Smooth muscle cell (in vitro differentiated cells): ENCODE measurements around the gene DGCR8. TPM values are rescaled to one million over a fixed set of nuclear protein-coding genes. Genes with fewer than 3 reads are reported as not detected.

Experiments
- DNase-seq: peaks from one replicate; lab custom pipeline; 2025; ENCODE audit not compliant: unreplicated experiment; lab: John Stamatoyannopoulos, UW
- H2AFZ ChIP-seq: fragments of 200-600 bp; sonication (generic); 2 replicates; pipeline ENCODE4 v1.6.0; 2016; ENCODE audit warnings: antibody characterized with exemption, low read depth, mild to moderate bottlenecking
- H3F3A ChIP-seq: fragments of 200-600 bp; sonication (generic); 2 replicates; pipeline ENCODE4 v1.6.0; 2017; ENCODE audit warnings: antibody characterized with exemption, low read depth
- H3K27ac ChIP-seq: fragments of 200-600 bp; sonication (generic); 2 replicates; pipeline ENCODE4 v1.5.1; 2016; ENCODE audit warnings: low read depth, mild to moderate bottlenecking
- H3K27me3 ChIP-seq: fragments of 200-600 bp; sonication (generic); 2 replicates; pipeline ENCODE4 v1.6.1; 2016; ENCODE audit warnings: low read depth, mild to moderate bottlenecking
- H3K36me3 ChIP-seq: fragments of 200-600 bp; sonication (generic); 2 replicates; pipeline ENCODE4 v1.5.1; 2016; ENCODE audit warnings: low read depth
- H3K4me1 ChIP-seq: fragments of 200-600 bp; sonication (generic); 2 replicates; pipeline ENCODE4 v1.5.1; 2016; ENCODE audit warnings: low read depth
- H3K4me2 ChIP-seq: fragments of 200-600 bp; sonication (generic); 2 replicates; pipeline ENCODE4 v1.6.0; 2016; ENCODE audit warnings: mild to moderate bottlenecking
- H3K4me3 ChIP-seq: fragments of 200-600 bp; sonication (generic); 2 replicates; pipeline ENCODE4 v1.5.1; 2016; ENCODE audit warnings: mild to moderate bottlenecking
- H3K79me2 ChIP-seq: fragments of 200-600 bp; sonication (generic); 2 replicates; pipeline ENCODE4 v1.6.0; 2016; ENCODE audit warnings: low read depth, mild to moderate bottlenecking
- H3K9ac ChIP-seq: fragments of 200-600 bp; sonication (generic); 2 replicates; pipeline ENCODE4 v1.6.0; 2016; ENCODE audit warnings: low read depth
- H3K9me3 ChIP-seq: fragments of 200-600 bp; sonication (generic); replicated peaks from 2 replicates; pipeline ENCODE4 v1.5.1; 2016; ENCODE audit warnings: low read depth
- H4K20me1 ChIP-seq: fragments of 200-600 bp; sonication (generic); 2 replicates; pipeline ENCODE4 v1.6.0; 2016; ENCODE audit warnings: low read depth
- WGBS: methylation state at CpG from one replicate; pipeline ENCODE4 v1.1.7; 2016; ENCODE audit warnings: low lambda C conversion rate; 5-methylcytosine and 5-hydroxymethylcytosine counted together
- polyA plus RNA-seq: library from polyadenylated mRNA; unstranded; fragments of >200 nt; fragmentation: Nextera tagmentation; extraction: Ambion mirVana; gene quantifications from 2 replicates; pipeline ENCODE4 v1.2.1, GENCODE V29; 2016
- total RNA-seq: library from RNA; depleted of rRNA; stranded (reverse); fragments of >200 nt; gene quantifications from 2 replicates; pipeline ENCODE4 v1.2.3, GENCODE V29; 2014
- TF ChIP-seq, protein P1 (sequence below): fragments of 200-600 bp; sonication (generic); IDR thresholded peaks from 2 replicates; pipeline ENCODE4 v1.5.1; 2017; ENCODE audit warnings: borderline replicate concordance, mild to moderate bottlenecking, antibody characterized with exemption; ENCODE audit not compliant: insufficient read depth, poor library complexity, severe bottlenecking

The DGCR8 gene
- total and polyA plus RNA-seq, 2 experiments from 2014 or later: 6.5 to 9.7 TPM

DNA sequence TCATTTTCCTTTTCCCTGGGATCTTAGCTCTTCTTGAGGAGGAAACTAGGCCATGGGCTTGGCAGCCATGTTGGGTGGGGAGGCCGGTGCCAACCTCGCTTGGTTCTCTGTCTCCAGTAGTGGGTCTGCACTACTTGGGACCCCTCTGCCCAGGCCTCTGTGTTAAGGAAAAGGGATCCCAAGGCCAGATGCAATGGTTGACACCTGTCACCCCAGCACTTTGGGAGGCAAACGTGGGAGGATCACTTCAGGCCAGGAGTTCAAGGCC lies 49.6 kb downstream of the DGCR8 start:
- H3K4me2 ChIP-seq: no peak overlapping the region
- 96% methylated on average over 3 of the region's 3 CpGs for WGBS

DNA sequence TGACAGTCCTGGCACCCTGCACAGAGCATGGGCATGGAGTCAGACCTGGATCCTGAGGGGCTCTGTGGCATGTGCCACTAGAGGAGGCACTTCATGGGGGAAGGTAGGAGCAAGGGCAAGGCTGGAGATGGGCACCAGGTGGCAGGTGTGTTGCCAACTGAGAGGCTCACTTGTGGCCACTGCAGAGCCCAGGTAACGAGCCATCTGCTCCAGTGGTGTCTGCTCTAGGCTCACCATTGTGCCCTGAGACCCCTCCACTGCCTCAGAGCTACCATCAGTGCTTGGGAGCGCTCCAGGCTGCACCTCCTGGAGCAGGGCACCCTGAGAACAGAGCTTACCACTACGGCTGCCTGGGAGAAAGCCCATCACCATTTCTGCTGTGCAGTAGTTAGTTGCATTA lies 50.3 kb downstream of the DGCR8 start:
- peaks cover 33% of the 10 kb centered on the region for H4K20me1 ChIP-seq
- H3K9me3 ChIP-seq: no peaks in the 10 kb centered on the region
- H3K36me3 ChIP-seq: peaks cover 5% of the 10 kb centered on the region
- H3K27ac ChIP-seq: peak overlapping the region; percentile 57
- peaks cover 34% of the 10 kb centered on the region for H3K79me2 ChIP-seq
- no peak overlapping the region for H3K4me3 ChIP-seq
- TF ChIP-seq, protein P1, sequence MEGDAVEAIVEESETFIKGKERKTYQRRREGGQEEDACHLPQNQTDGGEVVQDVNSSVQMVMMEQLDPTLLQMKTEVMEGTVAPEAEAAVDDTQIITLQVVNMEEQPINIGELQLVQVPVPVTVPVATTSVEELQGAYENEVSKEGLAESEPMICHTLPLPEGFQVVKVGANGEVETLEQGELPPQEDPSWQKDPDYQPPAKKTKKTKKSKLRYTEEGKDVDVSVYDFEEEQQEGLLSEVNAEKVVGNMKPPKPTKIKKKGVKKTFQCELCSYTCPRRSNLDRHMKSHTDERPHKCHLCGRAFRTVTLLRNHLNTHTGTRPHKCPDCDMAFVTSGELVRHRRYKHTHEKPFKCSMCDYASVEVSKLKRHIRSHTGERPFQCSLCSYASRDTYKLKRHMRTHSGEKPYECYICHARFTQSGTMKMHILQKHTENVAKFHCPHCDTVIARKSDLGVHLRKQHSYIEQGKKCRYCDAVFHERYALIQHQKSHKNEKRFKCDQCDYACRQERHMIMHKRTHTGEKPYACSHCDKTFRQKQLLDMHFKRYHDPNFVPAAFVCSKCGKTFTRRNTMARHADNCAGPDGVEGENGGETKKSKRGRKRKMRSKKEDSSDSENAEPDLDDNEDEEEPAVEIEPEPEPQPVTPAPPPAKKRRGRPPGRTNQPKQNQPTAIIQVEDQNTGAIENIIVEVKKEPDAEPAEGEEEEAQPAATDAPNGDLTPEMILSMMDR: no peak
- H2AFZ ChIP-seq: no peak overlapping the region
- peaks cover 16% of the 10 kb centered on the region for H3F3A ChIP-seq
- H3K4me1 ChIP-seq: peaks cover 7% of the 10 kb centered on the region
- no peak overlapping the region for H3K9ac ChIP-seq
- H3K27me3 ChIP-seq: no peaks in the 10 kb centered on the region
- WGBS: 96% methylated on average over 3 of the region's 3 CpGs
- DNase-seq: no peak
- no peak overlapping the region for H3K4me2 ChIP-seq

More for the DNA sequence above, 49.6 kb downstream of the DGCR8 start:
- TF ChIP-seq, protein P1: no peak
- Histone ChIP-seq H3F3A (peaks cover 16% of the 10 kb centered on the region), H3K27ac (no peak overlapping the region), H3K9ac (no peak overlapping the region), H4K20me1 (peaks cover 30% of the 10 kb centered on the region), H3K4me3 (no peak overlapping the region), H3K4me1 (peaks cover 7% of the 10 kb centered on the region), H3K36me3 (peaks cover 5% of the 10 kb centered on the region), H2AFZ (no peak overlapping the region), H3K79me2 (peaks cover 28% of the 10 kb centered on the region), H3K27me3 (no peaks in the 10 kb centered on the region), H3K9me3 (no peaks in the 10 kb centered on the region)
- no peak for DNase-seq

DNA sequence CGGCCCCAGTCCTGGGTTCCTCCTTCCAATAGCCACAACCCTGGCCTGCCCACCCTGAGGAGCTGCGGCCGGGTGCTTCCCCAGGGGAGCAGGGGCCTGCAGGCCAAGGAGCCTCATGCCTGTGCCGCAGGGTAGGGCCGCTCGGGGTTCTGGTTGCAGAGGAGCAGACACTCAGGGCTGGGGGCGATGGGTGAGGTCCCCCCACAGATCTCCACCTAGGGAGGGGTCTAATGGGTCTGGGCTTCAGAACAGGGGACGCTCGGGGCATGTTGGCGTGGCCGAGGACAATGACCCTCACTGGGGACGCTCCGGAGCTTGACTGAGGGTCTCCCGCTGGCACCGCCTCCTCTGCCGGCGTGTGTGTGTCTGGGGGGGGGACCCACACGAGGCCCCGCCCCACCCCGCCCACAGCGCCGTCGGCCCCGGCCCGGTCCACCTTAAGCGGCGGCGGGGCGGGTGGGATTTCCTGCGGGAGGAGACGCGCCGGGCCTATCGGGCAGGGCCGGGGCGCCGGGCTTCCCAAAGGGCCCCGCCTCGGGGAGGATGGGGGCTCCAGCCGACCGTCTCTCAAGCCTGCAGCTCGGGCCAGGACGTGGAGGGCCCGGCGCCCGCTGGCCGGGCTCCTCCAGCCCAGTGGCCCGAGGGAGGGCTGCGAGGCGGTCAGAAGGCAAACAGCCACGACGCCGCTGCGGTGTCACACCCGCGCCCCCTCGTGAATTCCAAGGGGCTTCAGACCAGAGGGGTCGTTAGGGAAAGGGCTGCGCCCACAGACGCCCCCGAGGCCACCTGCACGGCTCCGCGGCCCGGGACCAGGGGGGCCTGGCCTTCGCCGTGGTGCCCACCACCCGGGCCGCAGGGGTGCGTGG lies 50.9 kb downstream of the DGCR8 start:
- H3K4me2 ChIP-seq: peak overlapping the region; percentile 93
- H3F3A ChIP-seq: peaks cover 16% of the 10 kb centered on the region
- peak overlapping the region; percentile 46 for H2AFZ ChIP-seq
- H3K9me3 ChIP-seq: no peaks in the 10 kb centered on the region
- peaks cover 7% of the 10 kb centered on the region for H3K4me1 ChIP-seq
- H3K79me2 ChIP-seq: peaks cover 40% of the 10 kb centered on the region
- H4K20me1 ChIP-seq: peaks cover 39% of the 10 kb centered on the region
- peak overlapping the region; percentile 73 for H3K4me3 ChIP-seq
- no peaks in the 10 kb centered on the region for H3K27me3 ChIP-seq
- peak overlapping the region; percentile 57 for H3K27ac ChIP-seq
- 16% methylated on average over 44 of the region's 70 CpGs for WGBS
- peaks cover 4% of the 10 kb centered on the region for H3K36me3 ChIP-seq
- TF ChIP-seq, protein P1: no peak
- peak overlapping the region; percentile 58 for H3K9ac ChIP-seq
- peak; percentile 45 for DNase-seq

DNA sequence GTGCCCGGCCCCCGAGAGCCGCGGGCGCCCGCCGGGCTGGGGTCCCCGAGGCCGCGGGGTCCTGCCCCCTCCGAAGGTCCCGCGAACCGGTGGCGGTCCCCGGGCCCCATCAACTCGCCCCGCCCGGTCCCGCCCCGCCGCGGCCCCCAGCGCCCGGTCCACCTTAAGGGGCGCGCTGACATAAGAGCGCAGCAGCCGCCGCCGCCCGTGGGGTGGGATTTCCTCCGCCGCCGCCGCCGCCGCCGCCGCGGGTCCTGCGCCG lies 51.5 kb downstream of the DGCR8 start, which contains the start of gene ZDHHC8:
Gene ZDHHC8 (plus strand): TSS at position 208 of the 262 bp plus-strand sequence. CDS start 144 bp downstream, outside the sequence.
- Histone ChIP-seq H3K4me1 (peaks cover 7% of the 10 kb centered on the region), H3K9ac (peak within 1 kb of the TSS; percentile 58), H3K27me3 (no peaks in the 10 kb centered on the region), H3K36me3 (no peaks in the 10 kb centered on the region), H3K9me3 (no peaks in the 10 kb centered on the region), H3F3A (peaks cover 16% of the 10 kb centered on the region), H3K79me2 (peaks cover 46% of the 10 kb centered on the region), H2AFZ (peak within 1 kb of the TSS; percentile 46), H3K4me3 (peak within 1 kb of the TSS; percentile 73), H3K4me2 (peak within 1 kb of the TSS; percentile 97), H3K27ac (peak within 1 kb of the TSS; percentile 57), H4K20me1 (peaks cover 45% of the 10 kb centered on the region)
- TF ChIP-seq, protein P1: no peak
- no peak for DNase-seq
- WGBS: 0% methylated on average over 10 of the region's 43 CpGs
